BJ (cell line): ENCODE results near the gene IFRD2. TPM values are rescaled to one million over a fixed set of nuclear protein-coding genes. Genes with fewer than 3 reads are reported as not detected.
A peak's percentile ranks its signal among the peaks of the same experiment; 100 is the strongest.

Source experiments
- CTCF ChIA-PET: fragments of 350-600 bp; formaldehyde crosslinking; extraction: SDS; loops from one replicate; lab custom pipeline; 2021; ENCODE audit warnings: antibody characterized with exemption, inconsistent platforms; lab: Yijun Ruan, JAX
- POLR2A ChIA-PET: fragments of 300-600 bp; sonication (Branson Sonifier 250); formaldehyde crosslinking; extraction: SDS; loops from one replicate; lab custom pipeline; 2021; ENCODE audit warnings: antibody characterized with exemption; lab: Charles Lee
- DNase-seq: peaks from one replicate; pipeline ENCODE4 v3.0.0-alpha.2; 2011; ENCODE audit warnings: low read depth
- H3K27me3 ChIP-seq: 2 replicates; pipeline ENCODE4 v1.6.0; 2011; ENCODE audit warnings: low read length; ENCODE audit not compliant: control insufficient read depth, insufficient read depth
- H3K36me3 ChIP-seq: 2 replicates; pipeline ENCODE4 v1.5.1; 2011; ENCODE audit warnings: low read length; ENCODE audit not compliant: control insufficient read depth, insufficient read depth
- H3K4me3 ChIP-seq: 2 replicates; pipeline ENCODE4 v1.5.1; 2011; ENCODE audit warnings: low read depth, mild to moderate bottlenecking, control low read depth, low read length
- polyA plus RNA-seq: library from polyadenylated mRNA; depleted of rRNA; stranded (reverse); fragments of >200 nt; gene quantifications from 2 replicates; pipeline ENCODE4 v1.2.3, GENCODE V29; 2011
- TF ChIP-seq, protein P1 (sequence below): IDR thresholded peaks from 2 replicates; pipeline ENCODE4 v1.5.1; 2011; ENCODE audit warnings: low read depth, mild to moderate bottlenecking, control low read depth, inconsistent platforms, low read length, moderate library complexity; ENCODE audit not compliant: insufficient read depth

The IFRD2 gene
- polyA plus RNA-seq, 1 experiment = 56.7 TPM

DNA sequence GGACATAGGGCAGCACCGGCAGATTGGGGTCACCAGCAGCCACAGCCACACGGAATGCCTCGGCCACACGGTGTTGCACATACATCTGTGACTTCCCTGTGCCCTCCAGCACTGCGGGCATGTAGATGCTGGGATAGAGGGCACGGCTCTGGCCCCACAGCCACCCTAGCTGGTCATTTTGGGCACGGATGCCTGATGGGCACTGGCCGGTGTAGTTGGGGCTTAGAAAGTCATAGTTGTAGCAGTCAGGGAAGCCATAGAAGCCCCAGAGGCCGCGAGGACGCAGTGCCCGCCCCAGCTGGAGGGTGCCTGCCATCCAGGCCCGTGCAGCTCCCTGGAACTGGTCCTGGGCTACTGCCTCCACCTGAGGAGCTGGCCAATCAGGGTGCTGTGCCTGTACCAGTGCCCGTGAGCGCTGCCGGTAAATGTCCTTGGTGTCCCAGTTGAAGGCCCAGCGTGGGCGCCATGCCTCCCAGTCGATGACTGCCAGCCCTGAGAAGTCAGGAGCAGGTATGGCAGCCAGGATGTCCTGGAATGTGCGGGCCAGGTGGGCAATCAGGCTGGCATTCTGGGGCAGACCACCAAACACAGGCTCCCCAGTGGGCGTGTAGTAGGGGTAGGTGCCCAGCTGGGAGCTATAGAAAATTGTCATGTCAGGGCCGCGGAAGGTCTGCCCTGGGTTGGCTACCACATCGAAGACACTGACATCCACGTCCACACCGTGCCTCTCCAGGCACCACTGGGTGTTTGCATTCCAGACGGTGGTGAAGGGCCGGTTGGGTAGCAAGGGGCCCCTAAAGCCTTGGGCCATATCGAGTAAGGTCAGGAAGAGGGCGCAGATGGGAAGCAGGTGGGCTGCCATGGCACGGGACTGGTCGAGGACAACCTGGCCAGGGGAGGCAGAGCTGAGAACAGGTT, 10.1 kb upstream of the IFRD2 start:
- Histone ChIP-seq H3K27me3 (no peaks in the 10 kb centered on the region), H3K4me3 (no peak overlapping the region), H3K36me3 (no peaks in the 10 kb centered on the region)
- CTCF ChIA-PET = interaction anchor here (0.9 kb wide), 1 partner anchor 45 kb away, joined by 3 read pairs; no protein-coding TSS in a partner anchor
- no peak for DNase-seq
- POLR2A ChIA-PET = no interaction called here
- TF ChIP-seq, protein P1, sequence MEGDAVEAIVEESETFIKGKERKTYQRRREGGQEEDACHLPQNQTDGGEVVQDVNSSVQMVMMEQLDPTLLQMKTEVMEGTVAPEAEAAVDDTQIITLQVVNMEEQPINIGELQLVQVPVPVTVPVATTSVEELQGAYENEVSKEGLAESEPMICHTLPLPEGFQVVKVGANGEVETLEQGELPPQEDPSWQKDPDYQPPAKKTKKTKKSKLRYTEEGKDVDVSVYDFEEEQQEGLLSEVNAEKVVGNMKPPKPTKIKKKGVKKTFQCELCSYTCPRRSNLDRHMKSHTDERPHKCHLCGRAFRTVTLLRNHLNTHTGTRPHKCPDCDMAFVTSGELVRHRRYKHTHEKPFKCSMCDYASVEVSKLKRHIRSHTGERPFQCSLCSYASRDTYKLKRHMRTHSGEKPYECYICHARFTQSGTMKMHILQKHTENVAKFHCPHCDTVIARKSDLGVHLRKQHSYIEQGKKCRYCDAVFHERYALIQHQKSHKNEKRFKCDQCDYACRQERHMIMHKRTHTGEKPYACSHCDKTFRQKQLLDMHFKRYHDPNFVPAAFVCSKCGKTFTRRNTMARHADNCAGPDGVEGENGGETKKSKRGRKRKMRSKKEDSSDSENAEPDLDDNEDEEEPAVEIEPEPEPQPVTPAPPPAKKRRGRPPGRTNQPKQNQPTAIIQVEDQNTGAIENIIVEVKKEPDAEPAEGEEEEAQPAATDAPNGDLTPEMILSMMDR = no peak

DNA sequence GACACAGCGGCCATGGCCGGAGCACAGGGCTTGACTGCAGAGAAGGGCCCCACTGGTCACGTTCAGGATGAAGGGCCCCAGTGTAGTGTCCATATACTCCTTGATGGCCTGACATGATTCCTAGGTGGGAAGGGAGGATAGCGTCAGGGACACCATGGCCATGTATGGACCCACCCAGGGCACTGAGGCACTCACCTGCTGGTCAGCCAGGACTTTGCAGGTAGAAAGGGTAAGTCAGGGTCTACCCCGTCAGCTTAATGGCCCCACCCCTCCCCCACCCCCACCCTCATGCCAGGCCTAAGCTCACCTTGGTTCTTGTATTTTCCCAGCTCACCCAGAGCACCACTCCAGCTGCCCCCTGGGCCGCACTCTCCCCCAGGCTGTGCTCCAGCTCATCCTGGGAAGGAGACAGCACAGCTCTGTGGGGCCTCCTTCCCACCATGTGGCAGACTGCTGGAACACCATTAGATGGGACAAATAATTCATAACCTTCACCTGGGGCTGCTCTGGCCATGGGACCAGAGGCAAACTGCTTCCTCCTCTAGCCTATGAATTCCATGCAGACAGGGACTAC, 8.5 kb upstream of the IFRD2 start:
- no peak for DNase-seq
- ChIA-PET POLR2A (no interaction called here), CTCF (no interaction called here)
- Histone ChIP-seq H3K27me3 (no peaks in the 10 kb centered on the region), H3K4me3 (no peak overlapping the region), H3K36me3 (no peaks in the 10 kb centered on the region; the same call in 1 of the 2 replicates)
- TF ChIP-seq, protein P1 = no peak

DNA sequence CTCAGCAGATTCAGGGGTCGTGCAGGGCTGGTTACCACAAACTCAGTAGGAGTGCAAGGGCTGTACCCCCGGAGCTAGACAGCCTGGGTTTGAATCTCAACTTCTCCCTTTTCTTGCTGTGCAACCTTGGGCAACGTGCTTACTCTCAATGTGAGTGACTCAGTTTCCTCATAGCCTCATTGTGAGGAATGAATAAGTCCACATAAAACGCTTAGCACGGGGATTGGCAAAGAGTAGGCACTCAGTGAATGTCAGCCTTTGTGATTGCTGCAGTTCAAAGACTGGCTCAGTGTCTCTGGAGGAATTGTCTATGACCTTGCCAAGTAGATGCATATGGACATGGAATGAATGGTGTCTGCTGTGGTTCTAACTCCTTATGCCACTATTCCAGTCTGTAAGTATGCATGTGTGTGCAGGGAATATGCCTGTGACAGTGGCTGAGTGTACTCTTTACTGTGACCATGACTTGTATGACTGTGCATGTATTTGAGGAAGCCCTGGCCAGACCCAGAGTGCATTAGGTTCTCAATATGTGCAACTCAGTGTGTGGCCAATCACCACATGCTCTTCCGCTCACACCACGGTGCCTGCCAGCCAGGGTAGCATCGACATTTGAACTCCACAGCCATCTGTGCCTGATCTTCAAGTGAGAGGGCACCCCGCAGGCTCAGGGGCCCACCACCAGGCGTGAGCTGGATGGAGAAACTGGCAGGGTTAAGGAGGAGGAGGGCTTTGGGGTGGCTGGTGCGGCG, 7.9 kb upstream of the IFRD2 start:
- ChIA-PET CTCF (interaction anchor here (1.0 to 2.4 kb wide), 6 partner anchors 15 to 106 kb away, joined by 3 to 20 read pairs (median 5); partner anchors contain the start of genes HYAL2 and SEMA3B), POLR2A (interaction anchor here (0.7 to 0.9 kb wide), 2 partner anchors 37 to 47 kb away, joined by 11 to 12 read pairs; no protein-coding TSS in a partner anchor)
- TF ChIP-seq, protein P1 = no peak

DNA sequence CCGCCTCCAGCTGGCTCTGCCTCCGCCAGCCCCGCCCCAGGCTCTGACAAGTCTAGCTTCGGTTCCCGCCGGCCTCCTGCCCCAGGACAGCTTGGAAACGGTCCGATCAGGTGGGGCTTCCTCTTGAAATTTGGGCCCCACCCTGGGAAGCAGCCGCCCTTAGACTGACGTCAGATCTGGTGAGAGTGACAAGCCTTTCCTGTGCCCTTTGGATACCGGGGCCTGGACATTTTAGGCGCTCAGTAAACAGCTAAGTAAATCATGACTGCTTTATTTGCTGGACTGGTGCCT, 7.4 kb upstream of the IFRD2 start:
- Histone ChIP-seq H3K36me3 (no peaks in the 10 kb centered on the region; the same call in 1 of the 2 replicates), H3K4me3 (peak overlapping the region; percentile 44), H3K27me3 (no peaks in the 10 kb centered on the region)
- POLR2A ChIA-PET = interaction anchor here (0.7 to 0.9 kb wide), 2 partner anchors 38 to 47 kb away, joined by 11 to 12 read pairs; no protein-coding TSS in a partner anchor
- TF ChIP-seq, protein P1 = no peak
- CTCF ChIA-PET = interaction anchor here (1.0 to 2.4 kb wide), 7 partner anchors 15 to 105 kb away, joined by 3 to 20 read pairs (median 4); partner anchors contain the start of genes HYAL2 and SEMA3B
- DNase-seq = no peak

More for the DNA sequence above, 7.9 kb upstream of the IFRD2 start:
- Histone ChIP-seq H3K36me3 (no peaks in the 10 kb centered on the region; the same call in 1 of the 2 replicates), H3K4me3 (peak overlapping the region; percentile 44), H3K27me3 (no peaks in the 10 kb centered on the region)
- no peak for DNase-seq
